PC-3 (cell line): Measurements from ENCODE around the gene ULK4.

Source experiments
- CTCF ChIP-seq: fragments of 300-600 bp; sonication (generic); conservative IDR thresholded peaks from 2 replicates; pipeline ENCODE4 v1.5.1; 2017; ENCODE audit warnings: antibody characterized with exemption, low read depth, mild to moderate bottlenecking, low read length
- EZH2 ChIP-seq: fragments of 300-600 bp; sonication (generic); IDR thresholded peaks from one replicate; pipeline ENCODE4 v1.6.1; 2017; ENCODE audit warnings: antibody characterized with exemption, mild to moderate bottlenecking, low read length; ENCODE audit not compliant: unreplicated experiment
- EZH2phosphoT487 ChIP-seq: fragments of 300-600 bp; sonication (generic); IDR thresholded peaks from 2 replicates; pipeline ENCODE4 v1.6.1; 2018; ENCODE audit warnings: mild to moderate bottlenecking, antibody characterized with exemption, low read length, borderline replicate concordance

GRCh38 chr3:41199866-41200668 is 761.8 kb downstream of the ULK4 start:
- TF ChIP-seq CTCF (no peak), EZH2phosphoT487 (no peak), EZH2 (no peak)
